Panc1 (cell line): ENCODE results near the gene TRPM5. TPM values are rescaled to one million over a fixed set of nuclear protein-coding genes. Genes with fewer than 3 reads are reported as not detected.

Source experiments
- ATAC-seq: fragments of 200-7000 bp; cut with Tn5 transposase; 2 replicates; pipeline ENCODE4 v1.9.1; 2020; ENCODE audit warnings: mild to moderate bottlenecking, moderate library complexity
- BruUV-seq: library from RNA; stranded (reverse); fragments of 400-500 nt; replicated peaks from 2 replicates; lab custom pipeline; 2021; lab: Mats Ljungman, UMichigan
- CTCF ChIA-PET: fragments of 300-600 bp; sonication (Branson Sonifier 250); formaldehyde crosslinking; loops from one replicate; lab custom pipeline; 2022; ENCODE audit warnings: antibody characterized with exemption; lab: Charles Lee
- POLR2A ChIA-PET: fragments of 300-600 bp; sonication (Branson Sonifier 250); formaldehyde crosslinking; loops from one replicate; lab custom pipeline; 2022; ENCODE audit warnings: antibody characterized with exemption; lab: Charles Lee
- DNase-seq: peaks from one replicate; pipeline ENCODE4 v3.0.0-alpha.2; 2010; ENCODE audit warnings: low read depth, low spot score
- H3K27ac ChIP-seq: 2 replicates; pipeline ENCODE4 v1.5.1; 2011; ENCODE audit warnings: mild to moderate bottlenecking, low read length, inconsistent platforms
- H3K27me3 ChIP-seq: fragments of 200-500 bp; sonication (Bioruptor generic); 2 replicates; pipeline ENCODE4 v1.6.0; 2014; ENCODE audit warnings: low read length, inconsistent platforms; ENCODE audit not compliant: control insufficient read depth, insufficient read depth
- H3K36me3 ChIP-seq: fragments of 200-500 bp; sonication (Bioruptor generic); 2 replicates; pipeline ENCODE4 v1.5.1; 2014; ENCODE audit warnings: inconsistent platforms, mild to moderate bottlenecking, low read length, moderate library complexity; ENCODE audit not compliant: control insufficient read depth, insufficient read depth
- H3K4me1 ChIP-seq: 2 replicates; pipeline ENCODE4 v1.5.1; 2011; ENCODE audit warnings: inconsistent platforms, mild to moderate bottlenecking, low read length, moderate library complexity; ENCODE audit not compliant: control insufficient read depth, insufficient read depth
- H3K4me3 ChIP-seq, 2 experiments: 2 replicates each; pipeline ENCODE4 v1.5.1; 2011 to 2012; ENCODE audit warnings: low read depth in 2 of 2, low read length in 2 of 2, mild to moderate bottlenecking in 2 of 2, inconsistent platforms in 1 of 2, moderate library complexity in 1 of 2
- H3K9me3 ChIP-seq: fragments of 200-500 bp; sonication (Bioruptor generic); 2 replicates; pipeline ENCODE4 v1.5.1; 2014; ENCODE audit warnings: low read depth, mild to moderate bottlenecking, inconsistent platforms, low read length, moderate library complexity; ENCODE audit not compliant: control insufficient read depth, insufficient read depth
- CTCF ChIP-seq: fragments of 450-650 bp; IDR thresholded peaks from 2 replicates; pipeline ENCODE4 v1.5.1; 2017; ENCODE audit warnings: mild to moderate bottlenecking
- POLR2AphosphoS5 ChIP-seq: IDR thresholded peaks from 2 replicates; pipeline ENCODE4 v1.6.1; 2012; ENCODE audit warnings: mild to moderate bottlenecking, low read depth, low read length, moderate library complexity
- REST ChIP-seq, 2 experiments: IDR thresholded peaks; 2 replicates each; pipeline ENCODE4 v1.6.1; 2011 to 2012; ENCODE audit warnings: low read depth in 2 of 2, control low read depth in 1 of 2, low read length in 1 of 2, mild to moderate bottlenecking in 1 of 2, moderate library complexity in 1 of 2; ENCODE audit not compliant: insufficient read depth in 1 of 2
- SIN3A ChIP-seq: IDR thresholded peaks from 2 replicates; pipeline ENCODE4 v1.6.1; 2012; ENCODE audit warnings: low read depth, mild to moderate bottlenecking, low read length, moderate library complexity, borderline replicate concordance; ENCODE audit not compliant: insufficient read depth
- TCF7L2 ChIP-seq: IDR thresholded peaks from 2 replicates; pipeline ENCODE4 v1.6.1; 2011; ENCODE audit warnings: mild to moderate bottlenecking, low read depth, low read length, inconsistent platforms
- in situ Hi-C: cut with HindIII; loops from 2 replicates; pipeline ENCODE4 v1.10.0; 2016; ENCODE audit warnings: low sequenced_read_pairs, low pct_unique_long_range_greater_than_20kb
- intact Hi-C: fragments of 100-400 bp; cut with micrococcal nuclease; formaldehyde crosslinking; loops from one replicate; pipeline ENCODE4 v1.10.0; 2022; ENCODE audit not compliant: unreplicated experiment
- total RNA-seq: library from RNA; stranded (reverse); gene quantifications from one replicate; pipeline ENCODE4 v1.2.1, GENCODE V29; 2021; ENCODE audit not compliant: unreplicated experiment

TRPM5 gene
- total RNA-seq, 1 experiment from 2014 or later, result 0.08 TPM

- CTCF ChIA-PET, result no interaction called here
- intact Hi-C loops, result no loop called here
- POLR2A ChIA-PET, result no interaction called here
- in situ Hi-C loops, result no loop called here
- Histone ChIP-seq H3K4me3 (no peak overlapping the region), H3K36me3 (no peaks in the 10 kb centered on the region), H3K27ac (no peak overlapping the region), H3K4me1 (peaks cover 5% of the 10 kb centered on the region; the same call in 1 of the 2 replicates), H3K9me3 (no peaks in the 10 kb centered on the region), H3K27me3 (peaks cover 4% of the 10 kb centered on the region; the same call in 1 of the 2 replicates)
- DNase-seq (no peak), ATAC-seq (no peak)
- BruUV-seq, result no TSS peak
- TF ChIP-seq SIN3A, result no peak
- no peak for TF ChIP-seq POLR2AphosphoS5
- TF ChIP-seq TCF7L2, result no peak
- TF ChIP-seq REST (IDR thresholded peaks at IDR 0.05; ENCODE audit: insufficient read depth in 1 of 2, low read depth in 2 of 2, low read length in 1 of 2), result no peak
- TF ChIP-seq CTCF, result no peak
Observed at GRCh38 chr11:2441171-2441570, 3.1 kb downstream of the TRPM5 start.

GRCh38 chr11:2440646-2441045, 3.7 kb downstream of the TRPM5 start:
- ChIA-PET CTCF (no interaction called here), POLR2A (no interaction called here)
- ATAC-seq, result no peak
- BruUV-seq, result no TSS peak
- Histone ChIP-seq H3K27ac (no peak overlapping the region), H3K4me1 (no peaks in the 10 kb centered on the region), H3K27me3 (peaks cover 4% of the 10 kb centered on the region; the same call in 1 of the 2 replicates), H3K4me3 (no peak overlapping the region), H3K9me3 (no peaks in the 10 kb centered on the region), H3K36me3 (no peaks in the 10 kb centered on the region)
- intact Hi-C loops (no loop called here), in situ Hi-C loops (no loop called here)
- TF ChIP-seq REST (IDR thresholded peaks at IDR 0.05; ENCODE audit: insufficient read depth in 1 of 2, low read depth in 2 of 2, low read length in 1 of 2), result no peak
- no peak for TF ChIP-seq SIN3A
- TF ChIP-seq CTCF, result no peak
- TF ChIP-seq TCF7L2, result no peak
- no peak for TF ChIP-seq POLR2AphosphoS5
- no peak for DNase-seq
